Measurements from ENCODE around the gene CD200.

- TF ChIP-seq, protein P1, sequence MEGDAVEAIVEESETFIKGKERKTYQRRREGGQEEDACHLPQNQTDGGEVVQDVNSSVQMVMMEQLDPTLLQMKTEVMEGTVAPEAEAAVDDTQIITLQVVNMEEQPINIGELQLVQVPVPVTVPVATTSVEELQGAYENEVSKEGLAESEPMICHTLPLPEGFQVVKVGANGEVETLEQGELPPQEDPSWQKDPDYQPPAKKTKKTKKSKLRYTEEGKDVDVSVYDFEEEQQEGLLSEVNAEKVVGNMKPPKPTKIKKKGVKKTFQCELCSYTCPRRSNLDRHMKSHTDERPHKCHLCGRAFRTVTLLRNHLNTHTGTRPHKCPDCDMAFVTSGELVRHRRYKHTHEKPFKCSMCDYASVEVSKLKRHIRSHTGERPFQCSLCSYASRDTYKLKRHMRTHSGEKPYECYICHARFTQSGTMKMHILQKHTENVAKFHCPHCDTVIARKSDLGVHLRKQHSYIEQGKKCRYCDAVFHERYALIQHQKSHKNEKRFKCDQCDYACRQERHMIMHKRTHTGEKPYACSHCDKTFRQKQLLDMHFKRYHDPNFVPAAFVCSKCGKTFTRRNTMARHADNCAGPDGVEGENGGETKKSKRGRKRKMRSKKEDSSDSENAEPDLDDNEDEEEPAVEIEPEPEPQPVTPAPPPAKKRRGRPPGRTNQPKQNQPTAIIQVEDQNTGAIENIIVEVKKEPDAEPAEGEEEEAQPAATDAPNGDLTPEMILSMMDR (IDR thresholded peaks at IDR 0.05; ENCODE audit: low read length) = no peak
- no peak for TF ChIP-seq EZH2 (optimal IDR thresholded peaks at IDR 0.05; ENCODE audit: low read depth, low read length)
Observed at GRCh38 chr3:112399064-112399463, 66.1 kb downstream of the CD200 start.
